ENCODE results near the gene DRC7.

DNA sequence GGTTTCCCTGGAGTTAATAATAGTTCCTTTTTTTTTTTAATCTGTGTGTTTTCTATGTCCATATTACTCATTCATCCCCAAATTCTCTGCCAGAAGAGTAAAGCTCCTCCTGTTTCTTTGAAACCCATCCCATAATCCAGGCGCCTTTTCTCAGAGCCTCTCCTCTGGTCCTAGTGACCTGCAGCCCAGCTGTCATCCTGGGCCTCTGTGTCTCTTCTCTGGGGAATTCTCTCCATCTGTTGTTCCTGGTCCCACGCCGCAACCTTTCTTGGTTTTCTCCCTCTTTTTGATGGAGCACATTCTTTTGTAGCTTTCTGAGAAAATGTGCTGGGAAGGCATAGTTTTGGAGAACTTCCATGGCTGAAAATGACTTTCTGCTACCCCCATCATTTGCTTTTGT is 51.2 kb downstream of the DRC7 start:
- no peak for TF ChIP-seq CTCF (conservative IDR thresholded peaks at IDR 0.05)
- no peak for TF ChIP-seq ZFX (IDR thresholded peaks at IDR 0.05)

All from C4-2B (cell line).